Measurements from ENCODE around the gene LGI1. TPM values are rescaled to one million over a fixed set of nuclear protein-coding genes. Genes with fewer than 3 reads are reported as not detected.
A peak's percentile ranks its signal among the peaks of the same experiment; 100 is the strongest.

The LGI1 gene
- total and polyA plus RNA-seq, 2 donors: 1.8 to 11.2 TPM

DNA sequence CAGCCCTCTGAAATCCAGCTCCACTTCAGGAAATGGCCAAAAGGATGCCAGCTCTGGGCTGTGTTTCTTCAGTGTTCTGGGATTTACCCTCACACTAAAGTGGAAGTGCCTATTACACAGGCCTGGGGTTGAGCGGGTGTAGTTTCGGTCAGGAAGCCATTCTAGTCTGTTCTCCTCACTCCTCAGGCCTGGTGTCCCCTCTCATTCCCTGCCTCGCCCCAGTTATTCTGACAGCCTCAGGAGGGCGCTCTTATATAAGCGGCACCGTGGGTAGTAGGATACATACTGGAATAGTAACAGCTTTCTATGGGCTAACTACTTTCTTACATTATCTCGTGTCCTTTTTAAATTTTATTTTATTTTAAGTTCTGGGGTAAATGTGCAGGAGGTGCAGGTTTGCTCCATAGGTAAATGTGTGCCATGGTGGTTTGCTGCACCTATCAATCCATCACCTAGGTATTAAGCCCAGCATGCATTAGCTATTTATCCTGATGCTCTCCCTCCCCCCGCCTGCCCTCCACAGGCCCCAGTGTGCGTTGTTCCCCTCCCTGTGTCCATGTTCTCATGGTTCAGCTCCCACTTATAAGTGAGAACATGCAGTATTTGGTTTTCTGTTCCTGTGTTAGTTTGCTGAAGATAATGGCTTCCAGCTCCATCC is 12.2 kb upstream of the LGI1 start:
- WGBS: 57% methylated on average over 9 of the region's 9 CpGs
- DNase-seq (ENCODE audit: extremely low spot score): no peak
- H3K27ac ChIP-seq (ENCODE audit: low read depth): no peak overlapping the region
- H3K4me1 ChIP-seq (ENCODE audit: insufficient read depth): no peaks in the 10 kb centered on the region
- H3K36me3 ChIP-seq (ENCODE audit: insufficient read depth): no peaks in the 10 kb centered on the region
- no peak overlapping the region for H3K4me3 ChIP-seq (ENCODE audit: low read depth, low read length)

DNA sequence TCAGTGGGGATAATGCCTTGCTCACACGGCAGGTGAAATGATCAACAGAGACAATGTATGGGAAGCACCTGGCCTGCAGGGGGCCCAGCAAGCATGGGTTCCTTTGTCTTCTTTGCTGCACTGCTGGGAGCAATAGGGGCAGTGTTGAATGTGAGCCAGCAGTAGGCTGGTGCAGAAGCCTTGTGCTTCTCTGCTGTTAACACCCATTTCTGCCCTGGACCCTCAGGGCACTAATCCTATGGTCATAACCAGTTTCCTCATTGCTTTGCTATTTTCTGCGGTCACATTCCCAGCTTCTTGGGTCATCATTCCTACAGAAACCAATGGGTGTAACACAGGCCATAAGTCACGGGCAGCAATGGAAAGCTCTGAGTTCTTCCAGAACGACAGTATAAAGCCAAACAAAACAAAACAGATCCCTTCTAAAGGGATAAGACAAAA is 10.9 kb upstream of the LGI1 start:
- Histone ChIP-seq H3K27ac (ENCODE audit: low read depth) (no peak overlapping the region), H3K36me3 (ENCODE audit: insufficient read depth) (no peaks in the 10 kb centered on the region), H3K4me1 (ENCODE audit: insufficient read depth) (no peaks in the 10 kb centered on the region), H3K4me3 (ENCODE audit: low read depth, low read length) (no peak overlapping the region)
- 22% methylated on average over 4 of the region's 4 CpGs for WGBS
- DNase-seq (ENCODE audit: extremely low spot score): no peak

GRCh38 chr10:93749218-93749799 is 8.4 kb upstream of the LGI1 start:
- Histone ChIP-seq H3K36me3 (ENCODE audit: insufficient read depth) (no peaks in the 10 kb centered on the region), H3K4me1 (ENCODE audit: insufficient read depth) (no peaks in the 10 kb centered on the region), H3K4me3 (ENCODE audit: low read depth, low read length) (no peak overlapping the region), H3K27ac (ENCODE audit: low read depth) (no peak overlapping the region)
- WGBS: 45% methylated on average over 5 of the region's 5 CpGs
- DNase-seq (ENCODE audit: extremely low spot score): no peak

DNA sequence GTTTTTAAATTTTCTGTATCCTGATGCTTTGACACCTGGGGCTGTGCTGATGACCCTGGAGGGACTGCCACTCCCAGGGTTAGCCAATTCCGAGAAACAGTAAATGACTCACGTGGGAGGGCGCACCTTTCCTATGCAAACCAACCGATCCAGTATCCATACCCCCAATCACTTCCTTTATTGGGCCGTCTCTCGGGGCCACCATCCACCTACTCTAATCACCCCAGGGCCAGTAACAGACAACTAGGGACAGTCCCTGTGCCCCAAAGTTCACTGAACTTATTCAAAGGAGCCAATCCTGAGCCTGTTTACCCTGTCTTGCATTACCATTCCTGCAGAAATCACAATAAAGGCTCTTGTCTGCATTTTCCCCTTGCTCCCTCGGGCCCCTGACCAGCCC is 6.6 kb upstream of the LGI1 start:
- no peaks in the 10 kb centered on the region for H3K36me3 ChIP-seq (ENCODE audit: insufficient read depth)
- H3K4me3 ChIP-seq (ENCODE audit: low read depth, low read length): no peak overlapping the region
- H3K4me1 ChIP-seq (ENCODE audit: insufficient read depth): no peaks in the 10 kb centered on the region
- DNase-seq (ENCODE audit: extremely low spot score): no peak
- 49% methylated on average over 7 of the region's 7 CpGs for WGBS
- H3K27ac ChIP-seq (ENCODE audit: low read depth): no peak overlapping the region

DNA sequence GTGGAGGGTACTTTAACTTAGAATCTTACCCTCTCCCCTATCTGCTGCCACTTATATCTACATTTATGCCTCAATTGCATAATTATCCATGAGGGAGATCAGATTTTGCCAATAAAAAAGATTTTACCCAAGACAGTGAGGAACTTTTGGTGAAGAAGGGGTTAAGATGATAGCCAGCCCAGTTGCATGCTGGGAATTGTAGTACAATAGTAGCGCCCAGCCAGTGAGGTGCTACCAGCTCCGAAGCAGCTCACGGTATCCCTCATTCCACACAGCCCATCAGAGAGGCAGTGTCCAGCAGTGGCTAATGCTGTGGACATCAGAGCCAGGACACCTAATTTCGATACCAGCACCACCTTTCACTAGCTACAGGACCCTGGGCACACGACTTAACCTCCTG is 5.9 kb upstream of the LGI1 start:
- H3K4me3 ChIP-seq (ENCODE audit: low read depth, low read length): no peak overlapping the region
- WGBS: 9% methylated on average over 5 of the region's 5 CpGs
- DNase-seq (ENCODE audit: extremely low spot score): no peak

DNA sequence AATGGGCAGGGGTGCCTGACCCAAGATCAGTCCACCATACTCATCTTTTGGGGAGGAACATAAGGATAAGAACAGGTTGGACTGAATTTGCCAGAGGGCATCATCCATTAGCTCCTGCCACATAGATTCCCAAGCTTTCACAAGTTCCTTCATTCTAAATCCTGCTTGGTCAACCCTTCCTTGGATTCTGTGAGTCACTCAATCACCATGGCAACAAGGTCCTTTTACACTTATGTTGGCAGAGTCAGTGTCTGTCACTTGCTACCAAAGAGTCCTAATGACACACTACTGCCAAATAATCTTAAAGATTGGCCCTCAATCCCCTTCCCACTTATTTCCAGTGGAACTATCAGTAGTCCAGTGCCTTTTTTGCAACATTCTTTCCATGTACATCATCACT is 5.0 kb upstream of the LGI1 start:
- DNase-seq (ENCODE audit: extremely low spot score): no peak
- H3K36me3 ChIP-seq (ENCODE audit: insufficient read depth): no peaks in the 10 kb centered on the region
- no peak overlapping the region for H3K27ac ChIP-seq (ENCODE audit: low read depth)
- no peak overlapping the region for H3K4me3 ChIP-seq (ENCODE audit: low read depth, low read length)
- no peaks in the 10 kb centered on the region for H3K4me1 ChIP-seq (ENCODE audit: insufficient read depth)

More for the DNA sequence above, 5.9 kb upstream of the LGI1 start:
- no peaks in the 10 kb centered on the region for H3K4me1 ChIP-seq (ENCODE audit: insufficient read depth)
- H3K36me3 ChIP-seq (ENCODE audit: insufficient read depth): no peaks in the 10 kb centered on the region
- no peak overlapping the region for H3K27ac ChIP-seq (ENCODE audit: low read depth)

DNA sequence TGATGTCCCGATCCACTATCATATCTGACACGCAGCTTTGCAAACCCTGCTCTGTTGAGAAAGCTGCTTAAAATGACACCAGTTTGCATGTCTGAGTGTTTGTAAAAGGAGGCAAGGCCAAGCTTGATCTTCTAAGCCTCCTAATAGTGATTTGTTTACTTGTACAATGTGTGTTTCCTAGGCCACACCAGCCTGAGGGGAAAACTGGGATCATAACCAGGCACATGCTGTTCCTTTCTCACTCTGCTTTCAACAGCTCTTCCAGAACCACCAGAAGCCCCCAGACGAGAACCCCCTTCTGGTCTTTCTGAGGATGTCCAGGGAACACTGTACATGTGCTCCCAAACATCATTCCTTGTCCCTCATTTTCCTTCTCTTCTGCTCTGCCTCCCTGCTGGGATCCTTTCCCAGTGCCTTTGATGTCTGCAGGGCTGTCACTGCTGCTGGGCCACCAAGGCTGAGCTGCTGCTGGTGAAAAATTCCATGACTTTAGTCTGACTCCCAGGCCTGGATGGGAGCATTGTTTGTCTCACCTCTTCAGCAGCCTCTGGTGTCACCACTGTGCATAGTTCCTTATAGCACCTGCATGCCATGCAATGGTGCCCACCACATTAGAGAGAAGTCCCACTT is 4.0 kb upstream of the LGI1 start:
- DNase-seq (ENCODE audit: extremely low spot score): no peak

GRCh38 chr10:93754761-93755160 is 3.0 kb upstream of the LGI1 start:
- Histone ChIP-seq H3K36me3 (ENCODE audit: insufficient read depth) (no peaks in the 10 kb centered on the region), H3K4me3 (ENCODE audit: low read depth, low read length) (no peak overlapping the region), H3K4me1 (ENCODE audit: insufficient read depth) (no peaks in the 10 kb centered on the region), H3K27ac (ENCODE audit: low read depth) (no peak overlapping the region)
- DNase-seq (ENCODE audit: extremely low spot score): no peak
- WGBS: 80% methylated on average over 3 of the region's 3 CpGs

More for the DNA sequence above, 4.0 kb upstream of the LGI1 start:
- Histone ChIP-seq H3K27ac (ENCODE audit: low read depth) (no peak overlapping the region), H3K4me1 (ENCODE audit: insufficient read depth) (no peaks in the 10 kb centered on the region), H3K36me3 (ENCODE audit: insufficient read depth) (no peaks in the 10 kb centered on the region), H3K4me3 (ENCODE audit: low read depth, low read length) (no peak overlapping the region)
- WGBS: 19% methylated on average over 3 of the region's 3 CpGs

DNA sequence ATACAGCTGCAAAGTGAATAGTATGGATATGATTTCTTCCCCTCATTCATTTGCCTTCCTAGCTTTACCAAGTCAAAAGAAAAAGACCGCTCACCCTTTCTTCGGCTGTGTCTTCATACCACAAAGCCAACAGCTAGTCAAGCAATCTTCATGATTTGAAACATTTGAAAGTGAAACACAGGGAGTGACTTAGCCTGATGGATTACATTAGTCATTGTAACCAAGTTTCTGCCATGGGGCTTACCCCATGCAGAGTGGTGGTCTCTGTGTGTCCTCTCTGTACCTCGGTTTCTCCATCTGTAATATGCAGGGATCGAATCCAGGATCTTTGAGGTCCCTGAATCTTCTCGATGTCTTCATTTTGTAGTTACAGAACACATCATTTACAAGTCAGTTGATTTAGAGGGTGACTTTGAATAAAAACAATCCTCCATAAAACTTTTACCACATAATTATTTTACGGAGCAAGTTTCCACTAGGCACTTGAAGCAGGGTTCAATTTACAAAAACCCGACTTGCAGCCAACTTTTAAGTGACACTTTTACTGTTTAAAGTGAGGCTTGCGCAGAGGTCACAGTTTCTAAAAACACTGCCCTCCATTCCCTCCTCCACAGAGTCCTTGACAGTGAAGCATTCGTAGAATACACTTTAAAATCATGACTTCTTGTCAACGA is 2.2 kb upstream of the LGI1 start:
- DNase-seq (ENCODE audit: extremely low spot score): no peak
- Histone ChIP-seq H3K36me3 (ENCODE audit: insufficient read depth) (no peaks in the 10 kb centered on the region), H3K4me1 (ENCODE audit: insufficient read depth) (no peaks in the 10 kb centered on the region), H3K4me3 (ENCODE audit: low read depth, low read length) (no peak overlapping the region), H3K27ac (ENCODE audit: low read depth) (no peak overlapping the region)
- WGBS: 49% methylated on average over 10 of the region's 10 CpGs

- Histone ChIP-seq H3K4me1 (ENCODE audit: insufficient read depth) (no peaks in the 10 kb centered on the region), H3K27ac (ENCODE audit: low read depth) (no peak overlapping the region), H3K4me3 (ENCODE audit: low read depth, low read length) (no peak overlapping the region), H3K36me3 (ENCODE audit: insufficient read depth) (no peaks in the 10 kb centered on the region)
- no peak for DNase-seq (ENCODE audit: extremely low spot score)
- WGBS: 51% methylated on average over 3 of the region's 3 CpGs
Measured at GRCh38 chr10:93756118-93756517, 1.6 kb upstream of the LGI1 start.

DNA sequence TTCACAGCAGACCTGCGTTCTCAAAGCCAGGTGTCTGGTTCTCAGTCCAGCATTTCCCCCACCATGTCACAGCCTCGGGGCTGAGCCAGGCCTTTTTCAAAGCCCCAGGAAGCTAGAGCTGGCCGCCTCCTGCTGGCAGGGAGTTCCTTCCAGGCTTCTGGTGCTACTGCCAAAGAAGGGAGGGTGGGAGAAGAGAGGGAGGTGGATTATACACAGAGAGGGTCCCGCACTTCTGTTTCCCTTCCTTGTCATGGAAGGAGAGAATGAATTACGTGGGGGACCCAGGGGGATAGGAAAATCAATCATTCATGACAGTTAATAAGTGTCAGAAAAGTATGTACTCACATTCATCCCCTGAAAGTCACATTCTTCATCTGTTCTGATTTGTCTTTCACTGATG is 600 bp upstream of the LGI1 start:
- Histone ChIP-seq H3K36me3 (ENCODE audit: insufficient read depth) (no peaks in the 10 kb centered on the region), H3K27ac (ENCODE audit: low read depth) (no peak overlapping the region), H3K4me1 (ENCODE audit: insufficient read depth) (no peaks in the 10 kb centered on the region), H3K4me3 (ENCODE audit: low read depth, low read length) (peak overlapping the region; percentile 29)
- 35% methylated on average over 5 of the region's 5 CpGs for WGBS
- no peak for DNase-seq (ENCODE audit: extremely low spot score)

- Histone ChIP-seq H3K4me3 (ENCODE audit: low read depth, low read length) (peak overlapping the region; percentile 29), H3K27ac (ENCODE audit: low read depth) (no peak overlapping the region), H3K36me3 (ENCODE audit: insufficient read depth) (no peaks in the 10 kb centered on the region), H3K4me1 (ENCODE audit: insufficient read depth) (no peaks in the 10 kb centered on the region)
- no peak for DNase-seq (ENCODE audit: extremely low spot score)
- WGBS: 37% methylated on average over 5 of the region's 5 CpGs
Measured at GRCh38 chr10:93758508-93758885, 761 bp downstream of the LGI1 start.

DNA sequence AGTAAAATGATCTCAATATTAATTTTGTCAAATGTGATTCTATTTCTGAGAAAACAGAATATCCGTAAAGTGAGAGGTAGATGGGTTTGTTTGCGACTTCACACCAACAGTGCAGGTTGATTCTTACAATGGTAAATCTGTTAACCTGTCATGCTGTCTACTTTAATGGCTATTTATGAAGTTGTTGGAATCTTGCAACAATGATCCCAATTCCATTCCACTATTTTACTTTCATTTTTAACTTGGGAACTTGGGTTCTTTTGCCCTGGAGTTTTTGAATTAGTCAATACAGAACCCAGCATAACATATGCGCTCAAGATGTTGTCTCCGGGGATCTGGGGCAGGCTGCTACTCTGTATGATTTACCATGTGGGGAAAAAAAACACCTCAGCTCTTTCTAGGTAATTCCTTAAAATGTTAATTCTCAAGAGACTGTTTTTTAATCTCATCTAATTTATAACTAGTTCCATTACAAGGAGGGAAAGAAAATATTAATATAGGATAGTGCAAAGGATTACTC is 1.2 kb downstream of the LGI1 start:
- WGBS: 66% methylated on average over 4 of the region's 4 CpGs
- Histone ChIP-seq H3K36me3 (ENCODE audit: insufficient read depth) (no peaks in the 10 kb centered on the region), H3K4me1 (ENCODE audit: insufficient read depth) (no peaks in the 10 kb centered on the region), H3K4me3 (ENCODE audit: low read depth, low read length) (no peak overlapping the region), H3K27ac (ENCODE audit: low read depth) (no peak overlapping the region)
- no peak for DNase-seq (ENCODE audit: extremely low spot score)

- H3K4me1 ChIP-seq (ENCODE audit: insufficient read depth): no peaks in the 10 kb centered on the region
- H3K4me3 ChIP-seq (ENCODE audit: low read depth, low read length): no peak overlapping the region
- DNase-seq (ENCODE audit: extremely low spot score): no peak
- no peak overlapping the region for H3K27ac ChIP-seq (ENCODE audit: low read depth)
- H3K36me3 ChIP-seq (ENCODE audit: insufficient read depth): no peaks in the 10 kb centered on the region
- WGBS: 78% methylated on average over 7 of the region's 7 CpGs
Measured at GRCh38 chr10:93760490-93760889, 2.8 kb downstream of the LGI1 start.

Measured in urinary bladder (tissue), 4 donors.